HepG2 (cell line): Measurements from ENCODE around the gene SLC6A5.

Experiments
- AHR ChIP-seq: IDR thresholded peaks from 2 replicates; pipeline ENCODE4 v1.6.1; 2018; ENCODE audit warnings: missing genetic modification reagents, missing compliant biosample characterization
- ATF7-NPFF ChIP-seq: sonication (generic); formaldehyde crosslinking; IDR thresholded peaks from 2 replicates; pipeline ENCODE4 v1.8.1; 2023; ENCODE audit warnings: mild to moderate bottlenecking, low read depth, missing genetic modification reagents, moderate library complexity
- CTCF ChIP-seq: sonication (generic); formaldehyde crosslinking; IDR thresholded peaks from 2 replicates; pipeline ENCODE4 v1.5.0; 2020; ENCODE audit warnings: mild to moderate bottlenecking, missing genetic modification reagents, moderate library complexity
- DR1 ChIP-seq: sonication (generic); formaldehyde crosslinking; IDR thresholded peaks from 2 replicates; pipeline ENCODE4 v1.8.0; 2021; ENCODE audit warnings: mild to moderate bottlenecking, missing genetic modification reagents, inconsistent platforms
- EZH2 ChIP-seq: conservative IDR thresholded peaks from 2 replicates; pipeline ENCODE4 v1.6.1; 2012; ENCODE audit warnings: mild to moderate bottlenecking, low read depth, low read length, moderate library complexity
- FOXK2 ChIP-seq: fragments of 450-650 bp; IDR thresholded peaks from 2 replicates; pipeline ENCODE4 v1.6.1; 2016
- JUN ChIP-seq: sonication (generic); formaldehyde crosslinking; IDR thresholded peaks from 2 replicates; pipeline ENCODE4 v1.4.0; 2020; ENCODE audit warnings: mild to moderate bottlenecking, missing genetic modification reagents
- RAD21 ChIP-seq: fragments of 450-650 bp; formaldehyde crosslinking; IDR thresholded peaks from 2 replicates; pipeline ENCODE4 v1.5.0; 2020; ENCODE audit warnings: mild to moderate bottlenecking

- TF ChIP-seq CTCF (no peak), ATF7-NPFF (no peak), DR1 (no peak), AHR (CRISPR knock-in tag) (no peak), RAD21 (CRISPR knock-in tag) (no peak), FOXK2 (no peak), EZH2 (no peak), JUN (CRISPR knock-in tag) (no peak)
Observed at GRCh38 chr11:20627026-20627425, 27.6 kb downstream of the SLC6A5 start.
